Caco-2 (cell line): Measurements from ENCODE around the gene CCDC77. TPM values are rescaled to one million over a fixed set of nuclear protein-coding genes. Genes with fewer than 3 reads are reported as not detected.

Source experiments
- BruUV-seq: library from RNA; stranded (reverse); fragments of 400-500 nt; replicated peaks from 2 replicates; lab custom pipeline; 2021; lab: Mats Ljungman, UMichigan
- CTCF ChIA-PET: fragments of 300-600 bp; sonication (Branson Sonifier 250); formaldehyde crosslinking; loops from one replicate; lab custom pipeline; 2022; ENCODE audit warnings: antibody characterized with exemption; lab: Charles Lee
- POLR2A ChIA-PET: fragments of 300-600 bp; sonication (Branson Sonifier 250); formaldehyde crosslinking; loops from one replicate; lab custom pipeline; 2022; ENCODE audit warnings: antibody characterized with exemption; lab: Charles Lee
- DNase-seq, 2 experiments: peaks; one replicate each; pipeline versions ENCODE4 v3.0.0 to v3.0.0-alpha.2; 2020 to 2022
- H3K27me3 ChIP-seq: replicated peaks from 2 replicates; pipeline ENCODE4 v1.6.0; 2011; ENCODE audit warnings: low read length; ENCODE audit not compliant: control insufficient read depth, insufficient read depth
- H3K36me3 ChIP-seq: 2 replicates; pipeline ENCODE4 v1.5.1; 2011; ENCODE audit warnings: low read length; ENCODE audit not compliant: control insufficient read depth, insufficient read depth
- H3K4me1 ChIP-seq: fragments of 250-450 bp; sonication (Bioruptor Pico); 2 replicates; pipeline ENCODE4 v1.5.1; 2020; ENCODE audit warnings: mild to moderate bottlenecking
- H3K4me3 ChIP-seq: 2 replicates; pipeline ENCODE4 v1.5.1; 2011; ENCODE audit warnings: low read depth, mild to moderate bottlenecking, control low read depth, low read length
- H3K9me3 ChIP-seq: fragments of 250-450 bp; sonication (Bioruptor Pico); 2 replicates; pipeline ENCODE4 v1.5.1; 2020; ENCODE audit warnings: mild to moderate bottlenecking, moderate library complexity
- H3K27ac Mint-ChIP-seq: one replicate; pipeline ENCODE4 v1.8.0; 2022; ENCODE audit warnings: mixed read lengths; ENCODE audit not compliant: unreplicated experiment
- H3K27me3 Mint-ChIP-seq: one replicate; pipeline ENCODE4 v1.8.0; 2022; ENCODE audit warnings: mixed read lengths; ENCODE audit not compliant: insufficient read depth, unreplicated experiment
- H3K36me3 Mint-ChIP-seq: one replicate; pipeline ENCODE4 v1.8.0; 2022; ENCODE audit warnings: mild to moderate bottlenecking, mixed read lengths; ENCODE audit not compliant: insufficient read depth, unreplicated experiment
- H3K4me1 Mint-ChIP-seq: one replicate; pipeline ENCODE4 v1.8.0; 2022; ENCODE audit warnings: low read depth, mixed read lengths; ENCODE audit not compliant: unreplicated experiment
- H3K4me3 Mint-ChIP-seq: one replicate; pipeline ENCODE4 v1.8.0; 2022; ENCODE audit warnings: mild to moderate bottlenecking, moderate library complexity, mixed read lengths; ENCODE audit not compliant: unreplicated experiment
- H3K9me3 Mint-ChIP-seq: one replicate; pipeline ENCODE4 v1.8.0; 2022; ENCODE audit warnings: mixed read lengths; ENCODE audit not compliant: unreplicated experiment
- CTCF ChIP-seq, 2 experiments: fragments of 200-600 bp in 1 of 2; IDR thresholded peaks; 1 replicate in 1 of 2; 2 replicates in 1 of 2; pipeline versions ENCODE4 v1.5.1 to v1.8.0; 2011 to 2022; ENCODE audit warnings: antibody characterized with exemption in 1 of 2, control low read depth in 1 of 2, inconsistent platforms in 1 of 2, low read depth in 1 of 2, low read length in 1 of 2, mild to moderate bottlenecking in 1 of 2, moderate library complexity in 1 of 2; ENCODE audit not compliant: insufficient read depth in 1 of 2, severe bottlenecking in 1 of 2, unreplicated experiment in 1 of 2
- intact Hi-C: fragments of 100-400 bp; cut with micrococcal nuclease; formaldehyde crosslinking; loops from one replicate; pipeline ENCODE4 v1.10.0; 2022; ENCODE audit not compliant: unreplicated experiment
- total RNA-seq: library from RNA; stranded (reverse); gene quantifications from 2 replicates; pipeline ENCODE4 v1.2.3, GENCODE V29; 2022

CCDC77 gene
- total RNA-seq, 1 experiment from 2014 or later, result 33.0 TPM

- no TSS peak for BruUV-seq
- Mint-ChIP-seq H3K4me1 (peaks cover 17% of the 10 kb centered on the region), H3K9me3 (no peaks in the 10 kb centered on the region), H3K27me3 (no peaks in the 10 kb centered on the region), H3K27ac (no peak overlapping the region), H3K4me3 (no peak overlapping the region), H3K36me3 (peaks cover 6% of the 10 kb centered on the region)
- Histone ChIP-seq H3K9me3 (no peaks in the 10 kb centered on the region), H3K4me3 (no peak overlapping the region), H3K27me3 (no peaks in the 10 kb centered on the region), H3K4me1 (peaks cover 8% of the 10 kb centered on the region), H3K36me3 (peaks cover 3% of the 10 kb centered on the region; the same call in 1 of the 2 replicates)
- POLR2A ChIA-PET, result no interaction called here
- no peak for DNase-seq
- no peak for TF ChIP-seq CTCF (IDR thresholded peaks at IDR 0.05; ENCODE audit: insufficient read depth in 1 of 2, low read depth in 1 of 2, low read length in 1 of 2, severe bottlenecking in 1 of 2, unreplicated experiment in 1 of 2)
- intact Hi-C loops, result no loop called here
- CTCF ChIA-PET, result interaction anchor here (0.9 kb wide), 1 partner anchor 14 kb away, joined by 3 read pairs; no protein-coding TSS in a partner anchor
Observed at GRCh38 chr12:468671-469389, 67.4 kb downstream of the CCDC77 start.

- Mint-ChIP-seq H3K9me3 (no peaks in the 10 kb centered on the region), H3K27ac (no peak overlapping the region), H3K36me3 (peaks cover 13% of the 10 kb centered on the region), H3K4me1 (peaks cover 15% of the 10 kb centered on the region), H3K27me3 (no peaks in the 10 kb centered on the region), H3K4me3 (no peak overlapping the region)
- BruUV-seq, result no TSS peak
- Histone ChIP-seq H3K9me3 (no peaks in the 10 kb centered on the region), H3K4me1 (peaks cover 16% of the 10 kb centered on the region), H3K4me3 (no peak overlapping the region), H3K36me3 (peaks cover 2% of the 10 kb centered on the region; the same call in 1 of the 2 replicates), H3K27me3 (no peaks in the 10 kb centered on the region)
- DNase-seq, result no peak
- ChIA-PET POLR2A (no interaction called here), CTCF (no interaction called here)
- no peak for TF ChIP-seq CTCF (IDR thresholded peaks at IDR 0.05; ENCODE audit: insufficient read depth in 1 of 2, low read depth in 1 of 2, low read length in 1 of 2, severe bottlenecking in 1 of 2, unreplicated experiment in 1 of 2)
- intact Hi-C loops, result no loop called here
Observed at GRCh38 chr12:470133-470532, 68.7 kb downstream of the CCDC77 start.

- Mint-ChIP-seq H3K27me3 (no peaks in the 10 kb centered on the region), H3K36me3 (peaks cover 13% of the 10 kb centered on the region), H3K4me1 (peaks cover 21% of the 10 kb centered on the region), H3K27ac (peak overlapping the region; percentile 3), H3K4me3 (no peak overlapping the region), H3K9me3 (no peaks in the 10 kb centered on the region)
- no peak overlapping the region for H3K4me3 ChIP-seq
- no TSS peak for BruUV-seq
- intact Hi-C loops, result no loop called here
- no peaks in the 10 kb centered on the region for H3K9me3 ChIP-seq
- TF ChIP-seq CTCF (IDR thresholded peaks at IDR 0.05; ENCODE audit: insufficient read depth in 1 of 2, low read depth in 1 of 2, low read length in 1 of 2, severe bottlenecking in 1 of 2, unreplicated experiment in 1 of 2), result no peak
- CTCF ChIA-PET, result interaction anchor here (0.7 to 1.6 kb wide), 2 partner anchors 14 to 23 kb away, joined by 3 to 7 read pairs; no protein-coding TSS in a partner anchor
- H3K4me1 ChIP-seq, result peaks cover 16% of the 10 kb centered on the region
- POLR2A ChIA-PET, result interaction anchor here (0.7 kb wide), 1 partner anchor 23 kb away, joined by 4 read pairs; no protein-coding TSS in a partner anchor
- no peaks in the 10 kb centered on the region for H3K27me3 ChIP-seq
- H3K36me3 ChIP-seq, result peaks cover 2% of the 10 kb centered on the region; the same call in 1 of the 2 replicates
- DNase-seq, result no peak
Observed at GRCh38 chr12:473198-473597, 71.8 kb downstream of the CCDC77 start.
